ENCODE results near the gene ACVR1. TPM values are rescaled to one million over a fixed set of nuclear protein-coding genes. Genes with fewer than 3 reads are reported as not detected.

ACVR1 gene
- total and polyA plus RNA-seq, 4 donors, result 7.5 to 38.3 (median 23.4) TPM

DNA sequence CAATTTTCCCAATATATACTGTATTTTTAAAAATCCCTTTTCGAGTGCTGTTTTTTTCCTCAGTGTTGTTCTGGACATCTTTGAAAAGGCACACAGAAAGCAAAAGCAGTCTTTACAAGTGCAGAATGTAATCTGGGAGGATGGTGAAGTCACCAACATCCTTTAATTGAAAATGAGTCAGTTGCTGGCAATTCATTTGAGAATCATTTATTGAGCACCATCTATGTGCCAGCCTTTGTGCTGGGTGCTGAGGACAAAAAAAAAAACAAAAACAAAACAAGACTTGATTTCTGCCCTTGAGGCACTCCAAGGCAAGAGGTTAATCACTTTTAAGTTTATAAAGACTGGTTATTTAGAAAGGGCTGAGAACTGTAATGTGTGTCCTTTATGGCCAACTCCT is 46.7 kb upstream of the ACVR1 start:
- no peaks in the 10 kb centered on the region for H3K36me3 ChIP-seq (ENCODE audit: control insufficient read depth in 4 of 4, insufficient read depth in 4 of 4, low read length in 4 of 4)
- WGBS, 2 donors, result 97% methylated on average over 1 of the region's 1 CpG
- H3K9ac ChIP-seq (ENCODE audit: insufficient read depth in 1 of 2, low read length in 2 of 2), result no peak overlapping the region
- TF ChIP-seq, protein P1, sequence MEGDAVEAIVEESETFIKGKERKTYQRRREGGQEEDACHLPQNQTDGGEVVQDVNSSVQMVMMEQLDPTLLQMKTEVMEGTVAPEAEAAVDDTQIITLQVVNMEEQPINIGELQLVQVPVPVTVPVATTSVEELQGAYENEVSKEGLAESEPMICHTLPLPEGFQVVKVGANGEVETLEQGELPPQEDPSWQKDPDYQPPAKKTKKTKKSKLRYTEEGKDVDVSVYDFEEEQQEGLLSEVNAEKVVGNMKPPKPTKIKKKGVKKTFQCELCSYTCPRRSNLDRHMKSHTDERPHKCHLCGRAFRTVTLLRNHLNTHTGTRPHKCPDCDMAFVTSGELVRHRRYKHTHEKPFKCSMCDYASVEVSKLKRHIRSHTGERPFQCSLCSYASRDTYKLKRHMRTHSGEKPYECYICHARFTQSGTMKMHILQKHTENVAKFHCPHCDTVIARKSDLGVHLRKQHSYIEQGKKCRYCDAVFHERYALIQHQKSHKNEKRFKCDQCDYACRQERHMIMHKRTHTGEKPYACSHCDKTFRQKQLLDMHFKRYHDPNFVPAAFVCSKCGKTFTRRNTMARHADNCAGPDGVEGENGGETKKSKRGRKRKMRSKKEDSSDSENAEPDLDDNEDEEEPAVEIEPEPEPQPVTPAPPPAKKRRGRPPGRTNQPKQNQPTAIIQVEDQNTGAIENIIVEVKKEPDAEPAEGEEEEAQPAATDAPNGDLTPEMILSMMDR (IDR thresholded peaks at IDR 0.05; ENCODE audit: control extremely low read depth, extremely low read depth), result no peak
- ATAC-seq (ENCODE audit: insufficient read depth, low FRiP score), result no peak
- no peaks in the 10 kb centered on the region for H3K9me3 ChIP-seq (ENCODE audit: control insufficient read depth in 4 of 4, insufficient read depth in 3 of 4, low read length in 3 of 4)
- H3K27me3 ChIP-seq (ENCODE audit: control insufficient read depth in 3 of 3, insufficient read depth in 3 of 3, low read length in 2 of 3), result no peaks in the 10 kb centered on the region
- no peak for DNase-seq
- H3K27ac ChIP-seq (ENCODE audit: low read depth in 1 of 2, low read length in 1 of 2), result no peak overlapping the region
- no peaks in the 10 kb centered on the region for H3K4me1 ChIP-seq (ENCODE audit: control insufficient read depth in 5 of 5, insufficient read depth in 5 of 5, low read length in 5 of 5)
- H3K4me3 ChIP-seq, result no peak overlapping the region

DNA sequence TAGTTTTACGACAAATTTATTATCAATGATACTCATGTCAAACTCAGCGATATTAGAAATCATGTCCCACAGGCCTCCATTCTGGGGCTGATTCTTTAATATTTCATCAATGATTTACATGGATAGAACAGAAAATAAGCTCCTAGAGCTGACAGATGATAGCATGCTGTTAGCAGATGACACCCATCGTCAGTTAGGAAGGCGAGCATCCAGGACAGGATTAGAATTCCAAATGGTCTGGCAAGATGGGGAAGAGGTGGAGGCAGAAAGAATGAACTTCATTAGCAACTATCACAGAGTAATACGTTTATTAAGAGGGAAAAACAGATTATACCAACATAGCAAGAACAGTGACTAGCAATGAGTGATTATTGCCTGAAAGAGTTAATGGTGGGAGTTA is 46.2 kb upstream of the ACVR1 start:
- Histone ChIP-seq H3K4me1 (ENCODE audit: control insufficient read depth in 5 of 5, insufficient read depth in 5 of 5, low read length in 5 of 5) (no peaks in the 10 kb centered on the region), H3K27me3 (ENCODE audit: control insufficient read depth in 3 of 3, insufficient read depth in 3 of 3, low read length in 2 of 3) (no peaks in the 10 kb centered on the region), H3K4me3 (no peak overlapping the region), H3K9ac (ENCODE audit: insufficient read depth in 1 of 2, low read length in 2 of 2) (no peak overlapping the region), H3K27ac (ENCODE audit: low read depth in 1 of 2, low read length in 1 of 2) (no peak overlapping the region), H3K9me3 (ENCODE audit: control insufficient read depth in 4 of 4, insufficient read depth in 3 of 4, low read length in 3 of 4) (no peaks in the 10 kb centered on the region), H3K36me3 (ENCODE audit: control insufficient read depth in 4 of 4, insufficient read depth in 4 of 4, low read length in 4 of 4) (no peaks in the 10 kb centered on the region)
- ATAC-seq (ENCODE audit: insufficient read depth, low FRiP score) (no peak), DNase-seq (no peak)
- TF ChIP-seq, protein P1 (IDR thresholded peaks at IDR 0.05; ENCODE audit: control extremely low read depth, extremely low read depth), result no peak
- WGBS, 2 donors, result 84 to 92% methylated on average over 5 of the region's 5 CpGs

DNA sequence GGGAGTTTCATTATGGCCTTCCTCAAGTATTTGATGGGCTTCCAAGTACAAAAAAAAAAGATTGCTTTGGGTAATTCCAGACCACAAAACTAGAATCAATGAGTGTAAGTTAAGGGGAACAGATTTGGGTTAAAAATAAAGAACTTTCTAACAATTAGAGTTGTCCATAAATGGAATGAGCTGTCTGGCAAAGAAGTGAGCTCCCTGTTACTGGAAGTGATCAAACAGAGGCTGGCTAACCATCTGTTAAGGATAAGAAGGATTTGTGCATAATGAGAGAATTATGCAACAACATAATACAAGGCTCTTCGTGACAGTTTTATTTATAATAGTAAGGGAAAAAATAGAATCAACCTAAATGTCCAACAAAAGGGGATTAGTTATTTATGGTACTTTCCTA is 44.6 kb upstream of the ACVR1 start:
- no peak overlapping the region for H3K27ac ChIP-seq (ENCODE audit: low read depth in 1 of 2, low read length in 1 of 2)
- DNase-seq (no peak), ATAC-seq (ENCODE audit: insufficient read depth, low FRiP score) (no peak)
- H3K9me3 ChIP-seq (ENCODE audit: control insufficient read depth in 4 of 4, insufficient read depth in 3 of 4, low read length in 3 of 4), result no peaks in the 10 kb centered on the region
- TF ChIP-seq, protein P1 (IDR thresholded peaks at IDR 0.05; ENCODE audit: control extremely low read depth, extremely low read depth), result no peak
- H3K36me3 ChIP-seq (ENCODE audit: control insufficient read depth in 4 of 4, insufficient read depth in 4 of 4, low read length in 4 of 4), result no peaks in the 10 kb centered on the region
- H3K4me1 ChIP-seq (ENCODE audit: control insufficient read depth in 5 of 5, insufficient read depth in 5 of 5, low read length in 5 of 5), result no peaks in the 10 kb centered on the region
- H3K4me3 ChIP-seq, result no peak overlapping the region
- no peak overlapping the region for H3K9ac ChIP-seq (ENCODE audit: insufficient read depth in 1 of 2, low read length in 2 of 2)
- H3K27me3 ChIP-seq (ENCODE audit: control insufficient read depth in 3 of 3, insufficient read depth in 3 of 3, low read length in 2 of 3), result no peaks in the 10 kb centered on the region
- WGBS, 2 donors, result 50 to 80% methylated on average over 1 of the region's 1 CpG

DNA sequence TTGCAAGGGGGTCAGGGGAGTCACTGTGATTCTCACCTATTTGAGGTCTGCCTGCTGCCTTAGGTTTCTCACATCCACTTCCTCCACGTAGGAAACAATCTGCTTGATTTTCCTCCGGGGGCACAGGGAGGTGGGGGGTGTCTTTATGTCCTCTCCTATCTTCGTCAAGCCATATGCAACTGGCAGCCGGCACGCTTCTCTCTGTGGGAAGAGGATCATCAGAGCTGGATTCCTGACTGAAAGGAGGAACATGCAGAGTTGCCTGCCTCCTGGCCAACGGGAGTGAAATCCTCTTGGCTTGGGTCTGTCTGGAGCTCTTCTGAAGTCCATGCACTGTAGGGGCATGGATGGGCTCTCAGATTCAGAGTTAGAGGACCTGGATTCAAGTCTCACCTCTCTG is 43.1 kb upstream of the ACVR1 start:
- DNase-seq (no peak), ATAC-seq (ENCODE audit: insufficient read depth, low FRiP score) (no peak)
- Histone ChIP-seq H3K27me3 (ENCODE audit: control insufficient read depth in 3 of 3, insufficient read depth in 3 of 3, low read length in 2 of 3) (no peaks in the 10 kb centered on the region), H3K9me3 (ENCODE audit: control insufficient read depth in 4 of 4, insufficient read depth in 3 of 4, low read length in 3 of 4) (no peaks in the 10 kb centered on the region), H3K27ac (ENCODE audit: low read depth in 1 of 2, low read length in 1 of 2) (no peak overlapping the region), H3K4me3 (no peak overlapping the region), H3K4me1 (ENCODE audit: control insufficient read depth in 5 of 5, insufficient read depth in 5 of 5, low read length in 5 of 5) (no peaks in the 10 kb centered on the region), H3K36me3 (ENCODE audit: control insufficient read depth in 4 of 4, insufficient read depth in 4 of 4, low read length in 4 of 4) (no peaks in the 10 kb centered on the region), H3K9ac (ENCODE audit: insufficient read depth in 1 of 2, low read length in 2 of 2) (no peak overlapping the region)
- 73 to 78% methylated on average over 6 of the region's 6 CpGs for WGBS, 2 donors
- TF ChIP-seq, protein P1 (IDR thresholded peaks at IDR 0.05; ENCODE audit: control extremely low read depth, extremely low read depth), result no peak

Measured in lung (tissue), 12 donors.